ENCODE data around the gene MRPL52. TPM values are rescaled to one million over a fixed set of nuclear protein-coding genes. Genes with fewer than 3 reads are reported as not detected.

MRPL52 gene
- total RNA-seq, 2 experiments from 2014 or later: 154 to 170 TPM

Other genes with a start within 250 kb of the MRPL52 start
- gene DAD1, start 240.7 kb upstream of the MRPL52 start, total RNA-seq: 100 to 1,000 TPM; 197 to 208 TPM
- gene ABHD4, start 231.6 kb upstream of the MRPL52 start, total RNA-seq: 1 to 10 TPM; 8.2 to 8.7 TPM
- not detected for gene OR6J1, start 185.5 kb upstream of the MRPL52 start, total RNA-seq
- gene OXA1L, start 63.2 kb upstream of the MRPL52 start, total RNA-seq: 100 to 1,000 TPM; 133 to 140 TPM
- 1 to 10 TPM in 1 of 2 experiments, under 1 TPM in 1; 0.56 to 1.0 TPM for gene SLC7A7, start 14.5 kb upstream of the MRPL52 start, total RNA-seq
- 1 to 10 TPM; 1.1 to 1.8 TPM for gene MMP14, start 6.7 kb downstream of the MRPL52 start, total RNA-seq
- gene LRP10, start 41.9 kb downstream of the MRPL52 start, total RNA-seq: 10 to 100 TPM; 17.6 to 18.7 TPM
- under 1 TPM; 0.14 to 0.19 TPM for gene REM2, start 53.3 kb downstream of the MRPL52 start, total RNA-seq
- 10 to 100 TPM; 66.2 to 67.2 TPM for gene RBM23, start 89.3 kb downstream of the MRPL52 start, total RNA-seq
- gene PRMT5, start 99.5 kb downstream of the MRPL52 start, total RNA-seq: 100 to 1,000 TPM; 169 to 190 TPM
- gene HAUS4, start 127.2 kb downstream of the MRPL52 start, total RNA-seq: 10 to 100 TPM; 51.9 to 53.6 TPM
- 1 to 10 TPM in 1 of 2 experiments, under 1 TPM in 1; 0.90 to 1.0 TPM for gene AJUBA, start 152.7 kb downstream of the MRPL52 start, total RNA-seq
- 10 to 100 TPM; 10.5 to 11.1 TPM for gene C14orf93, start 180.3 kb downstream of the MRPL52 start, total RNA-seq
- gene PSMB5, start 205.0 kb downstream of the MRPL52 start, total RNA-seq: 100 to 1,000 TPM; 162 to 164 TPM
- not detected for gene PSMB11, start 212.3 kb downstream of the MRPL52 start, total RNA-seq
- under 1 TPM; 0.49 to 0.52 TPM for gene CDH24, start 227.6 kb downstream of the MRPL52 start, total RNA-seq